Ovary (tissue), 9 donors: ENCODE results near the gene SKP2. TPM values are rescaled to one million over a fixed set of nuclear protein-coding genes. Genes with fewer than 3 reads are reported as not detected.

ENCODE experiments used
- DNase-seq, 5 donors: peaks; one replicate each; pipeline ENCODE4 v3.0.0-alpha.2; 2019 to 2020
- H3K27ac ChIP-seq, 2 donors: fragments of 200-600 bp; one replicate each; pipeline versions ENCODE4 v1.5.1 to v1.8.0; 2019 to 2022
- H3K27me3 ChIP-seq: fragments of 200-600 bp; one replicate; pipeline ENCODE4 v1.8.0; 2022
- H3K36me3 ChIP-seq: fragments of 200-600 bp; sonication (generic); one replicate; pipeline ENCODE4 v1.5.1; 2019
- H3K4me1 ChIP-seq: one replicate; pipeline ENCODE4 v1.8.1; 2013; ENCODE audit warnings: mild to moderate bottlenecking, moderate library complexity; ENCODE audit not compliant: insufficient read depth
- H3K4me3 ChIP-seq: fragments of 200-600 bp; sonication (generic); one replicate; pipeline ENCODE4 v1.5.1; 2017
- H3K9me3 ChIP-seq, 2 donors: fragments of 200-600 bp in 1 of 2; sonication (generic) in 1 of 2; one replicate each; pipeline versions ENCODE4 v1.5.1 to v1.8.1; 2013 to 2019; ENCODE audit warnings: mild to moderate bottlenecking in 1 of 2, moderate library complexity in 1 of 2
- EP300 ChIP-seq: sonication (generic); formaldehyde crosslinking; IDR thresholded peaks from one replicate; pipeline ENCODE4 v1.6.1; 2017; ENCODE audit warnings: antibody characterized with exemption
- POLR2A ChIP-seq: fragments of 450-650 bp; IDR thresholded peaks from one replicate; pipeline ENCODE4 v1.6.1; 2017; ENCODE audit warnings: antibody characterized with exemption, mild to moderate bottlenecking, moderate library complexity
- WGBS, 3 donors: extraction: QIAGEN DNeasy Blood & Tissue Kit in 1 of 3; methylation state at CpG; one replicate each; pipeline versions ENCODE4 v1.1.5 to v1.1.7; 2013 to 2017; 5-methylcytosine and 5-hydroxymethylcytosine counted together
- intact Hi-C, 4 donors: fragments of 100-400 bp; cut with DNase I; formaldehyde crosslinking; loops; one replicate each; pipeline versions ENCODE4 v1.11.0 to v1.15.1; 2022 to 2023
- polyA plus RNA-seq, 2 donors: library from polyadenylated mRNA; stranded (reverse); fragments of 200-250 nt in 1 of 2; fragments of 350-450 nt in 1 of 2; fragmentation: Illumina TruSeq in 1 of 2; extraction: RNeasy Lipid Tissue Mini Kit (QIAGEN cat#74804) in 1 of 2; gene quantifications; one replicate each; pipeline ENCODE4 v1.2.3, GENCODE V29; 2013 to 2014
- total RNA-seq, 7 donors: library from RNA; depleted of rRNA in 2 of 7; stranded (reverse); fragments of >200 nt in 2 of 7; fragmentation: NEBNext Ultra II Directional in 3 of 7; extraction: Animal tissue kit (Norgen Biotek cat#: 25700) in 3 of 7; gene quantifications; one replicate each; pipeline versions ENCODE4 v1.1.0 to v1.2.4, GENCODE V29; 2016 to 2023
- TF ChIP-seq, protein P1 (sequence below), 3 donors: fragments of 450-650 bp in 2 of 3; fragments of 200-600 bp in 1 of 3; IDR thresholded peaks; one replicate each; pipeline versions ENCODE4 v1.5.1 to v1.8.0; 2016 to 2022; ENCODE audit warnings: antibody characterized with exemption in 3 of 3, mild to moderate bottlenecking in 1 of 3
- donor health status: DM: no; HTN: no; CAD: no; lungs with moderate emphysema.
- donor health status: DM: no; HTN: no; CAD: no.
- donor health status: Bipolar disorder and iron deficiency.
- donor health status: DM: yes; HTN: yes; CAD: no.
- donor health status: DM: no; HTN: no; CAD: no.
- donor health status: DM: yes; HTN: yes; CAD: no.

SKP2 gene
- total and polyA plus RNA-seq, 9 donors = 4.5 to 15.4 (median 10.0) TPM

DNA sequence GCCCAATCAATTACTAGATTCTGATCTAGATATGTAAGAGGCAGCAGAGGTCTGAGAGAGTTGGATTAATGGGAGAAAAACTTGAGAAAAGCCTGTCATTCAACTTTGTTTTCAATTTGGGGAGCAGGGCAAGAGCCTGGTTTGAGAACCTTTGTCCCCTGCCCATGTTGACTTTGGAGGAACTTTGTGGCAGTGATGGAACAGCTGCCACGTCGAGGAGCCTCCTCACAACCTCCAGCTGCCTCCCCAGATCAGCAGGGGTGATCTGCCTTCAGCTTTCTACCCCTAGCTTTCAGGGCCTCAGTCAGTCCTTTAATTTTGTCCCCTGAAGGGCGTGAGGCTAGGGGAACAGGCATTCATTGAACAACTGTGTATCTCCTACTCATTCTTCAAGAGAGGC is 8.7 kb downstream of the SKP2 start:
- H3K9me3 ChIP-seq = no peaks in the 10 kb centered on the region
- DNase-seq = no peak
- intact Hi-C loops = no loop called here
- no peaks in the 10 kb centered on the region for H3K36me3 ChIP-seq
- no peak overlapping the region for H3K4me3 ChIP-seq
- H3K27ac ChIP-seq = no peak overlapping the region
- WGBS, 3 donors = 89 to 94% (median 93%) methylated on average over 3 of the region's 3 CpGs
- no peaks in the 10 kb centered on the region for H3K27me3 ChIP-seq
- TF ChIP-seq, protein P1, sequence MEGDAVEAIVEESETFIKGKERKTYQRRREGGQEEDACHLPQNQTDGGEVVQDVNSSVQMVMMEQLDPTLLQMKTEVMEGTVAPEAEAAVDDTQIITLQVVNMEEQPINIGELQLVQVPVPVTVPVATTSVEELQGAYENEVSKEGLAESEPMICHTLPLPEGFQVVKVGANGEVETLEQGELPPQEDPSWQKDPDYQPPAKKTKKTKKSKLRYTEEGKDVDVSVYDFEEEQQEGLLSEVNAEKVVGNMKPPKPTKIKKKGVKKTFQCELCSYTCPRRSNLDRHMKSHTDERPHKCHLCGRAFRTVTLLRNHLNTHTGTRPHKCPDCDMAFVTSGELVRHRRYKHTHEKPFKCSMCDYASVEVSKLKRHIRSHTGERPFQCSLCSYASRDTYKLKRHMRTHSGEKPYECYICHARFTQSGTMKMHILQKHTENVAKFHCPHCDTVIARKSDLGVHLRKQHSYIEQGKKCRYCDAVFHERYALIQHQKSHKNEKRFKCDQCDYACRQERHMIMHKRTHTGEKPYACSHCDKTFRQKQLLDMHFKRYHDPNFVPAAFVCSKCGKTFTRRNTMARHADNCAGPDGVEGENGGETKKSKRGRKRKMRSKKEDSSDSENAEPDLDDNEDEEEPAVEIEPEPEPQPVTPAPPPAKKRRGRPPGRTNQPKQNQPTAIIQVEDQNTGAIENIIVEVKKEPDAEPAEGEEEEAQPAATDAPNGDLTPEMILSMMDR (IDR thresholded peaks at IDR 0.05) = no peak
- TF ChIP-seq POLR2A = no peak
- no peak for TF ChIP-seq EP300
- peaks cover 1% of the 10 kb centered on the region for H3K4me1 ChIP-seq

DNA sequence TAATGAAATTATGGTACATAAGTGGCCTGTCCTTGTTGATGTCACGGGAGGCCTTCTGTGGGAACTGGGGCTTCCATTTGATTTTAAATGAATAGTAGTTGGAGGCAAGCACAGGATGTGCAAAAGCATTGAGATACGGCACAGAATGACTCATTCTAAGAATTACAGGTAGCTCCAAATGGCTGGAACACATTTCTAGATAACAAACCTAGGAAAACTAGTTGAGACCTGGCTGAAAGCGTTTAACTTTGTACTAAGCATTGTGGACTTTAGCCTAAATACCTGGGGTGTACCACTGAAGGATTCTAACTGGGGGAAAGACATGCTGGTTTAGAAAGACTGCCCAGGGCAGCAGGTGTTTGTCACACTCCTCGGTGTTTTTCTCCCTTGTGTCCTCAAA is 9.4 kb downstream of the SKP2 start:
- no peaks in the 10 kb centered on the region for H3K36me3 ChIP-seq
- H3K27me3 ChIP-seq = no peaks in the 10 kb centered on the region
- DNase-seq = no peak
- intact Hi-C loops = no loop called here
- no peak overlapping the region for H3K4me3 ChIP-seq
- peaks cover under 1% of the 10 kb centered on the region for H3K4me1 ChIP-seq
- WGBS, 3 donors = 93 to 97% (median 96%) methylated on average over 4 of the region's 4 CpGs
- no peaks in the 10 kb centered on the region for H3K9me3 ChIP-seq
- no peak for TF ChIP-seq EP300
- TF ChIP-seq, protein P1 (IDR thresholded peaks at IDR 0.05) = no peak
- TF ChIP-seq POLR2A = no peak
- H3K27ac ChIP-seq = no peak overlapping the region

DNA sequence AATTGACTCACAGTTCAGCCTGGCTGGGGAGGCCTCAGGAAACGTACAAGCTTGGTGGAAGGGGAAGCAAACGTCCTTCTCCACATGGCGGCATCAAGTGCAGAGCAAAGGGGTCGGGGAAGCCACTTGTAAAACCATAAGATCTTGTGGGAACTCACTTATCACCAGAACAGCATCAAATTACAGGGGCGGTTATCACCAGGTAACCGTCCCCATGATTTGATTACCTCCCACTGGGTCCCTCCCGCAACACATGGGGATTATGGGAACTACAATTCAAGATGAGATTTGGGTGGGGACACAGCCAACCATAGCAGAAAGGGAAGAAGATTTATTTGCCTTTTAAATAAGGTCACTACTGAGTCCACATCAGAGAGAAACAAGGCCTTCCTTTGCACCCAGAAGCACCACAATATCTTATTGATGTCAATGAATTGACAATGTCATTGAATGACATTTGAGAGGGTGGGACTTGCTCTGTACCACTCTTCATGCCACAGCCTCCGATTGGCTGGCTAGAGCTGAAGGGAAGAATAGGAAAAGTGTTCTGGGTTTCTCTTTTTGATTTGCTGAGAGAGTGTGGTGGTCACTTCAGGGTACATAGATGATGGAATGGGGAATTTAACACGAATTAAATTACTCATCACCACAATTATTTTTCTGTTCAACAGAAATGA is 11.0 kb downstream of the SKP2 start:
- Histone ChIP-seq H3K4me3 (no peak overlapping the region), H3K36me3 (no peaks in the 10 kb centered on the region), H3K27ac (no peak overlapping the region), H3K9me3 (no peaks in the 10 kb centered on the region), H3K27me3 (no peaks in the 10 kb centered on the region), H3K4me1 (no peaks in the 10 kb centered on the region)
- 85 to 86% (median 86%) methylated on average over 9 of the region's 9 CpGs for WGBS, 3 donors
- TF ChIP-seq EP300 (no peak), POLR2A (no peak)
- TF ChIP-seq, protein P1 (IDR thresholded peaks at IDR 0.05) = no peak
- no peak for DNase-seq
- intact Hi-C loops = no loop called here

DNA sequence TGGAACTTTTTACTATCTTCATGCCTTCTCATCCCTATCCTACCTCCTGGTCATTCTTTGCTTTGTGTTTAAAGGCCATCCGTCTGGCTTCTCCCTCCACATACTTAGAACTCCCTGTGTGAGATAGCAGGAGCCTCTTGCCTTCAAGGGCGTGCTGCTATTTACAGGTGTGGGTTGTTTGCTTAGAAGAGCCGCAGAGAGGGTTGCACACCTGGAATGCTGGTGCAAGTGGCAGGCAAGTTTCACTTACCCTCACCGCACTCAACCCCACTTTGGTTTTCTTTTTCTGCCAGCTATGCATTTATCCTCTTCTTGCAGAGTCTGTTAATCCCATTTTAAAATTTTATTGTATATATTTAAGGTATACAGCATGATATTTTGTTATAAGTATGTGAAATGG is 12.6 kb downstream of the SKP2 start:
- Histone ChIP-seq H3K36me3 (no peaks in the 10 kb centered on the region), H3K4me1 (no peaks in the 10 kb centered on the region), H3K27me3 (no peaks in the 10 kb centered on the region)

More for the DNA sequence above, 12.6 kb downstream of the SKP2 start:
- no peak for DNase-seq
- Histone ChIP-seq H3K4me3 (no peak overlapping the region), H3K9me3 (no peaks in the 10 kb centered on the region), H3K27ac (no peak overlapping the region)
- intact Hi-C loops = no loop called here
- TF ChIP-seq EP300 (no peak), POLR2A (no peak)
- TF ChIP-seq, protein P1 (IDR thresholded peaks at IDR 0.05) = no peak
- WGBS, 3 donors = 88 to 93% (median 91%) methylated on average over 4 of the region's 4 CpGs
